NCI-H128 (cell line): ENCODE data around the gene TELO2.

Experiments used
- DNase-seq: peaks from one replicate; lab custom pipeline; 2025; ENCODE audit not compliant: unreplicated experiment; lab: John Stamatoyannopoulos, UW

The TELO2 gene

GRCh38 chr16:1514507-1514906 is 21.3 kb downstream of the TELO2 start:
- DNase-seq = no peak

- no peak for DNase-seq
These were observed 25.5 kb downstream of the TELO2 start for GRCh38 chr16:1518626-1519135.

- no peak for DNase-seq
These were observed 26.7 kb downstream of the TELO2 start for GRCh38 chr16:1519831-1520230.

- no peak for DNase-seq
These were observed 27.3 kb downstream of the TELO2 start for GRCh38 chr16:1520461-1520860.

- DNase-seq = no peak
These were observed 30.6 kb downstream of the TELO2 start for GRCh38 chr16:1523581-1524245.

GRCh38 chr16:1524366-1524765 is 31.2 kb downstream of the TELO2 start:
- no peak for DNase-seq

GRCh38 chr16:1525871-1526607 is 32.9 kb downstream of the TELO2 start:
- no peak for DNase-seq

GRCh38 chr16:1526608-1527555 is 33.7 kb downstream of the TELO2 start:
- DNase-seq = no peak

- no peak for DNase-seq
These were observed 35.0 kb downstream of the TELO2 start for GRCh38 chr16:1527836-1528811.

- DNase-seq = no peak
These were observed 35.9 kb downstream of the TELO2 start for GRCh38 chr16:1528921-1529537.

- no peak for DNase-seq
These were observed 37.3 kb downstream of the TELO2 start for GRCh38 chr16:1530349-1530882.

GRCh38 chr16:1530883-1531637 is 37.9 kb downstream of the TELO2 start:
- no peak for DNase-seq

GRCh38 chr16:1531638-1531910 is 38.4 kb downstream of the TELO2 start:
- no peak for DNase-seq

GRCh38 chr16:1532081-1532760 is 39.1 kb downstream of the TELO2 start:
- no peak for DNase-seq

GRCh38 chr16:1532771-1533170 is 39.6 kb downstream of the TELO2 start:
- no peak for DNase-seq

GRCh38 chr16:1533443-1533951 is 40.3 kb downstream of the TELO2 start, which contains the start of gene TMEM204:
TSS of gene TMEM204 (plus strand) at chr16:1533666. CDS start at chr16:1534276, 610 bp downstream.
- no peak for DNase-seq

GRCh38 chr16:1534021-1535020 is 41.2 kb downstream of the TELO2 start:
- DNase-seq = no peak
